Hindlimb muscle (tissue), 1 donor: ENCODE results near the gene MAP4K1. TPM values are rescaled to one million over a fixed set of nuclear protein-coding genes. Genes with fewer than 3 reads are reported as not detected.
A peak's percentile ranks its signal among the peaks of the same experiment; 100 is the strongest.
"Not testable (repeated sequence)": the region's sequence is repeated elsewhere in the genome, so short reads cannot be mapped to it uniquely, and the experiment has no call there.

ENCODE experiments used
- DNase-seq: peaks from one replicate; pipeline ENCODE4 v3.0.0-alpha.2; 2013
- polyA plus RNA-seq: library from polyadenylated mRNA; unstranded; fragments of 120-200 nt; gene quantifications from one replicate; pipeline ENCODE4 v1.2.1, GENCODE V29; 2013; ENCODE audit not compliant: insufficient read length

The MAP4K1 gene
- polyA plus RNA-seq, 1 donor, result 12.2 TPM

DNA sequence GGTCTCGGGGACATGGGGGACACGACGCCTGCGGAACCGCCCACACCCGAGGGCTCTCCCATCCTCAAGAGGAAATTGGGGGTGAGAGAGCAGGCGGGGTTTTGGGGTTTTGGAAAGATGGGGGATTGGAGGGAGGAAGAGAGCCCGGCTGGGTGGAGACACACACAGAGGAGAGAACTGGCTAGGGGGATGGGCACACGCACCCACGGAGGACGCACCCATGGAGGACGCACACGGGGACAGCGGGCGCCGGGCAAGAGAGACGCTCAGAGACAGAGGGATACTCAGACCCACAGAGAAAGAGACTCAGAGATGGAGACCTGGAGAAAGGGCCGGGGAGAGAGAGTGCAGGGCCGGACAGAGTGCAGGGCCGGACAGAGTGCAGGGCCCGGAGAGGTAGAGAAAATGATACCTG is 52.1 kb downstream of the MAP4K1 start:
- no peak for DNase-seq

DNA sequence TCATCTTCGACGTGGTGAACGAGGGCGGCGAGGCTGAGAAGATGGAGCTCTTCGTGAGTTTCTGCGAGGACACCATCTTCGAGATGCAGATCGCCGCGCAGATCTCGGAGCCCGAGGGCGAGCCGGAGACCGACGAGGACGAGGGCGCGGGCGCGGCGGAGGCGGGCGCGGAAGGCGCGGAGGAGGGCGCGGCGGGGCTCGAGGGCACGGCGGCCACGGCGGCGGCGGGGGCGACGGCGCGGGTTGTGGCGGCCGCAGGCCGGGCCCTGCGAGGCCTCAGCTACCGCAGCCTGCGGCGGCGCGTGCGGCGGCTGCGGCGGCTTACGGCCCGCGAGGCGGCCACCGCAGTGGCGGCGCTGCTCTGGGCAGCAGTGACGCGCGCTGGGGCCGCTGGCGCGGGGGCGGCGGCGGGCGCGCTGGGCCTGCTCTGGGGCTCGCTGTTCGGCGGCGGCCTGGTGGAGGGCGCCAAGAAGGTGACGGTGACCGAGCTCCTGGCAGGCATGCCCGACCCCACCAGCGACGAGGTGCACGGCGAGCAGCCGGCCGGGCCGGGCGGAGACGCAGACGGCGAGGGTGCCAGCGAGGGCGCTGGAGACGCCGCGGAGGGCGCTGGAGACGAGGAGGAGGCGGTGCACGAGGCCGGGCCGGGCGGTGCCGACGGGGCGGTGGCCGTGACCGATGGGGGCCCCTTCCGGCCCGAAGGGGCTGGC is 52.6 kb downstream of the MAP4K1 start:
- DNase-seq, result peak; percentile 10

DNA sequence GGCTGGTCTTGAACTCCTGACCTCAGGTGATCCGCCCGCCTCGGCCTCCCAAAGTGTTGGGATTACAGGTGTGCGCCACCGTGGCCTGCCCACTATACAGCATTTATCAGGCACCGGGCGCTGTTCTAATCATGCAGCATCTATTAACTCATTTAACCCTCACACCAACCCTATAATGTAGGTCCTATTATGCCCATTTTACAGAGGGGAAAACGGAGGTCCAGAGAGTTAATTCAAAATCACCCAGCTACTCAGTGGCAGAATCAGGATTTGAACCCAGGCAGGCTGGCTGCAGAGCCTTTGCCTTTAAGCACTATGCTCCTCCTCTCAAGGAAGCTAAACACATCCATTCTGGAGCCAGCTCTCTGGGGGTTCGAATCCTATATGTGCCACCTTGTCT is 54.3 kb downstream of the MAP4K1 start:
- no peak for DNase-seq

DNA sequence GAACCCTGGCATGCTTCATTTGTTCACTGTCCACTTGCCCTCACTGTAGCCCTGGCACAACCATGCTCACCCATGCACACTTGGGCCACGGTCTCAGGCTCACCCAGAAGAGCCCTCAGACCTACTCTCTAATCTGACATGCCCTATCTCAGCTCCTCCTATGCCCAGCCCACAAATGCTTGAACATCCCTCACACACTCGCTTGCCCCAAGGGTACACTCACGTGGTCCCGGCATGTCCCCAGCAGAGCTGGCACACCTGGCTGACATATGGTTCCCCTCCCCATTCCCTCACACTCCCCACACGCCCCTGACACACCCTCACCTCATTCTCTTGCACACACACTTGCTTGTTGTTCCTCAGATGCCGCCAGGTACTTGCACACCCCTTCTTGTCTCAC is 55.7 kb downstream of the MAP4K1 start:
- no peak for DNase-seq

DNA sequence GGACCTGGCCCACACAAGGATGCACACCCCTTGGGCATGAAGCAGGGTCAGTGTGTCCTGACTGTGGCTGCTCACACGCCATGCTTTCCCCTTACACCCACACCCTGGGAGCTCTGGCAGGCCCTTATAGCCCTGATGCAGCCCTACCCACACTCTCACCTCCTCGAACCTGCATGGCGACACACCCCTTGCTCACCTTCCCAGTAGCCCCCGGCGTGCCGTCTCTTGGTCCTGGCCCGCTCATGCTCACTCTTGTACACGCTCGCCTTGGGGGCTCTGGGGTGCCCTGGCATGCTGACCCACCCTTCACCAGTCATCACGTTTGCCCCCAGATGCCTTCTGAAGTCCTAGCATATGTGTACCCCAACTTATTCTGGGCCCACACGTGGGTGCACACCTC is 56.1 kb downstream of the MAP4K1 start:
- no peak for DNase-seq

DNA sequence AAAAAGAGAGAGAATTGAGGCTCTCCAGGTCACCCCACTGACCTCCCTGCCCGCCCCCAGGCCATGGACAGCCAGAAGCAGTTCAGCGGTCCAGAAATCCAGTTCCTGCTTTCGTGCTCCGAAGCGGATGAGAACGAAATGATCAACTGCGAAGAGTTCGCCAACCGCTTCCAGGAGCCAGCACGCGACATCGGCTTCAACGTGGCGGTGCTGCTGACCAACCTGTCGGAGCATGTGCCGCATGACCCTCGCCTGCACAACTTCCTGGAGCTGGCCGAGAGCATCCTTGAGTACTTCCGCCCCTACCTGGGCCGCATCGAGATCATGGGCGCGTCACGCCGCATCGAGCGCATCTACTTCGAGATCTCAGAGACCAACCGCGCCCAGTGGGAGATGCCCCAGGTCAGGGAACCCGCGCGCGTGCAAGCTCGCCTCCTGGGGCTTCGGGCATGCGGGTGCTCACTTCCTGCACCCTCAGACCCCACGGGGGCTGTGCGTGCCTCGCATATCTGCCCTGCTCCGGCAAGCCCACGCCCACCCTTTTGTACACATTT is 56.6 kb downstream of the MAP4K1 start:
- no peak for DNase-seq

DNA sequence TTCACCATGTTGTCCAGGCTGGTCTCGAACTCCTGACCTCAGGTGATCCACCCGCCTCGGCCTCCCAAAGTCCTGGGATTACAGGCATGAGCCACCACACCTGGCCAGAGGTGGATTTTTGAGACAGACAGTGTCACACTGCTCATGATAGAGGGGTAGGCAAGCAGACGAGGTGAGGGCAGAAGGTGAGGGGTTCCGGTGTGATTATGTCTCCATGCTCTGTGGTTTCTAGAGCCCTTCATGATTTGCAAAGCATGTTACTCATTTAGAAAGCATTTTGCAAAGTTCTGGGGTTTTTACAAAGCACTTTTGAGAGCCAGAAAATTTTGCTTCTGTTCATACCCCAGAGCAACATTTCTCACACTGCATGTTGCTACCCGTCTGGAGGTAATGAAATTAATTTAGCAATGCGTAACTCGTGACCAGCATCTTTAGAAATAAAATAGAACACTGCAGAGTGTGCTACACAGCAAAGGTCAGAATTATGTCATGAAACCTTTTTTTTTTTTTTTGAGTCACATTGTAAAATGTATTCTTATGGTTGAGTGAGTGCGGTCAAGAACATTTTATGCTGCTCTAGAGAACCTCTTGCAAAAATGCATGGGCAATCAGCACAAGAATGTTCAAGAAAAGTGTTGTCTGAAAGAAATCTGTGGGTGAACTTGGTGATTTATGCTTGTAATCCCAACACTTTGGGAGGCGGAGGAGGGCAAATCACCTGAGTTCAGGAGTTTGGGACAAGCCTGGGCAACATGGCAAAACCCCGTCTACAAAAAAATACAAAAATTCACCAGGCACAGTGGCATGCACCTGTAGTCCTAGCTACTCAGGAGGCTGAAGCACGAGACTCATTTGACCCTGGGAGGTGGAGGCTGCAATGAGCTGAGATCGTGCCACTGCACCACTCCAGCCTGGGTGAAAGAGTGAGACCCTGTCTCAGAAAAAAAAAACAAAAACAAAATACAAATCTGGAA is 58.0 kb downstream of the MAP4K1 start:
- no peak for DNase-seq

DNA sequence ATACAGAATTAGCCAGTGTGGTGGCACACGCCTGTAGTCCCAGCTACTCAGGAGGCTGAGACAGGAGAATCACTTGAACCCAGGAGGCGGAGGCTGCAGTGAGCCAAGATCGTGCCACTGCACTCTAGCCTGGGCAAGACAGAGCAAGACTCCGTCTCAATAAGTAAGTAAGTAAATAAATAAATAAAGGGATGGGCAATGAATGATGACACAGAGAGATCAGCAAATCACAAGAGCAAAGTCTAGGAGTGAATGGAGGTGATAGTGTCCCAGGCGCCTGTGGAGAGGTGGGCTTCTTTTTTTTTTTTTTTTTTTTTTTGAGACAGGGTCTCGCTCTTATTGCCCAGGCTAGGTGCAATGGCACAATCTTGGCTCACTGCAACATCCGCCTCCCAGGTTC is 58.8 kb downstream of the MAP4K1 start:
- not testable (repeated sequence) for DNase-seq

DNA sequence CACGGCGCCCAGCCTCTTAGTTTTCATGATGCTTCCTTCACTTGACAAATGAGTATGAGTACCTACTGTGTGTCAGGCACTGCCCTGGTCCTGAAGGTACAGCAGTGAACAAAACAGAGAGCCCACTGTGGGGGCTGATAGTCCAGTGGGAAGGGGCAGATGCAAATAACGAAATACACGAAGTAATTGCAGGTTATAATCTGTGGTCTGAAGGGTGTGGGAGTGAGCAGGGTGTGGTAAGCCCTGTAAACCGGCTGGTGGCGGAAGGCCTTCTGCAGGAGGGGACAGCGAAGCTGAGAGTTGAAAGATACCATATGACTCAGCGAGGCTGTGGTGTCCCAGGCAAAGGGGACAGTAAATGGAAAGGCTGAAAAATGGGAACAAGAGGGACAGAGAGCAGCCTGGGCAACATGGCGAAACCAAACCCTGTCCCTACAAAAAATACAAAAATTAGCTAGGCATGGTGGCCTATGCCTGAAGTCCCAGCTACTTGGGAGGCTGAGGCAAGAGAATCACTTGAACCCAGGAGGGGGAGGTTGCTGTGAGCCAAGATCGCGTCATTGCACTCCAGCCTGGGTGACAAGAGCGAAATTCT is 60.5 kb downstream of the MAP4K1 start:
- DNase-seq, result no peak

DNA sequence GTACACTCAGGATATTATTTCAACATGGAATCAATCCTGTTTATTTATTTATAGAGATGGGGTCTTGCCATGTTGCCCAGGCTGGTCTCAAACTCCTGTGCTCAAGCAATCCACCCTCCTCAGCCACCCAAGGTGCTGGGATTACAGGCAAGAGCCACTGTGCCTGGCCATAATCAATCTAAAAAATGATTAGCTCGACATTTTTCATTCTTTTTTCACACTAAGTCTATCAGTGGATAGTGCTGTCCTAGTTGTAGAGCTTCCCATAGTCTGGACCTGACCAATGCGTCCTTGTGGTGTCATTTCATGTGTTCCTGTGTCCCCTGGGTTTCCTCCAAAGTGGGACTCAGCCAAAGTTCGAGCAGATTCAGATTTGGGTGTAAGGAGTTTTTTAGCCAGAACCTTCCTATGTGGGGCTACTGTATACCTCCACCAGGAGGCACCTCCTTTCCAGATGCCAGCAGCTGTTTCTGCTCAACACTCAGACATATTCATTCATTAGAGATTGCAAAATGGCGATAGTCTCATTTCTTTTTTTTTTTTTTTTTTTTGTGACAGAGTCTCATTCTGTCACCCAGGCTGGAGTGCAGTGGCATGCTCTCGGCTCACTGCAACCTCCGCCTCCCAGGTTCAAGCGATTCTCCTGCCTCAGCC is 61.1 kb downstream of the MAP4K1 start:
- DNase-seq, result no peak

DNA sequence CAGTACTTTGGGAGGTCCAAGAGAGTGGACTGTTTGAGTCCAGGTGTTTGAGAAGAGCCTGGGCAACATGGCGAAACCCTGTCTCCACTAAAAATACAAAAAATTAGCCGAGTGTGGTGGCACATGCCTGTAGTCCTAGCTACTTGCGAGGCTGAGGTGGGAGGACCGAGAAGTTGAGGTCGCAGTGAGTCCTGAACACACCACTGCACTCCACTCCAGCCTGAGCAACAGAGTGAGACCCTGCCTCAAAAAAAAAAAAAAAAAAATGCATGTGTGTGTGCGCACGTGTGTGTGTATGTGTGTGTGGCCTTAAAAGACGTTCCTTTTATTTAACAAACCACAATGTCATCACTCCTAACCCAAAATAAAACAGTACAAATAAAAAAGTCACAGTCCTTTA is 62.6 kb downstream of the MAP4K1 start:
- no peak for DNase-seq

DNA sequence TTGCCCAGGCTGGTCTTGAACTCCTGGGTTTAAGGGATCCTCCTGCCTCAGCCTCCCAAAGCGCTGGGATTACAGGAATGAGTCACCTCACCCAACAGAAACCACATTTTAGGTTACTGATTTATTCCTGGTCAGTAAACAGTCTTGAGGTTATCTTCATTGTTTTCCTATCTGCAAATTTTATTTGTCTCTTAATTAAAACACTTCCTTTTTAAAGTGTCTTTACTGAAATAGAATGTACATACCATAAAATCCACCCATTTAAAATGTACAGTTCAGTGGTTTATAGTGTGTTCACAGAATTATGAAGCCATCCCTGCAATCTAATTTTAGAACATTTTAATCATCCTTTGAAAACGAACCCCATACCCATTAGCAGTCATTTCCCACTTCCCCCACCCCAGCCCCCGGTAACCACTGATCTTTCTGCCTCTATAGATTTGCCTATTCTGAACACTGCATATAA is 63.0 kb downstream of the MAP4K1 start:
- no peak for DNase-seq

DNA sequence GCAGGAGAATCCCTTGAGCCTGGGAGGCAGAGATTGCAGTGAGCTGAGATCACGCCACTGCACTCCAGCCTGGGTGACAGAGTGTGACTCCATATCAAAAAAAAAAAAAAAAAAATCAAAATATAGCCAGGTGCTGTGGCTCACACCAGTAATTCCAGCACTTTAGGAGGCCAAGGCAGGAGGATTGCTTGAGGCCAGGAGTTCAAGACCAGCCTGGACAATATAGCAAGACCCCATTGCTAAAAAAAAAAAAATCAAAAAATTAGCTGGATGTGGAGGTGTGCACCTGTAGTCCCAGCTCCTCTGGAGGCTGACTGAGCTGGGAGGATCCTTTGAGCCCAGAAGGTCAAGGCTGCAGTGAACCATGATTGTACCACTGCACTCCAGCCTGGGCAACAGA is 64.5 kb downstream of the MAP4K1 start:
- DNase-seq, result not testable (repeated sequence)

DNA sequence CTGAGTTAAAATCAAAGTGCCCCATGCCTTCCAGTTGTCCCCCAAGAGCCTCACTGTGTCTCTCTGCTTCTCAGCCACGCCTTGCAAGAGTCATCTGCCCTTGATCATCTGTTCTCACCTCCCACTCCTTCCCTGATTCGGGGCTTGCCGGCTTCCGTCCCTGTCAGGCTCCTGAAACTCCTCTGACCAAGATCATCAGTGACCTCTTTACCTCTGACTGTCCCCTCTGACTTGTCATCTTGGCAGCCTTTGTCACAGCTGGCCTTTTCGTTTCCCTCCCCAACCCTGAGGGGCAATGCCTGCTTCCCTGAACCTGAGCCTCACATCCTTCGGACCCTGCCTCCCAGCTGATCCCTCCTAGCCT is 66.3 kb downstream of the MAP4K1 start:
- no peak for DNase-seq

DNA sequence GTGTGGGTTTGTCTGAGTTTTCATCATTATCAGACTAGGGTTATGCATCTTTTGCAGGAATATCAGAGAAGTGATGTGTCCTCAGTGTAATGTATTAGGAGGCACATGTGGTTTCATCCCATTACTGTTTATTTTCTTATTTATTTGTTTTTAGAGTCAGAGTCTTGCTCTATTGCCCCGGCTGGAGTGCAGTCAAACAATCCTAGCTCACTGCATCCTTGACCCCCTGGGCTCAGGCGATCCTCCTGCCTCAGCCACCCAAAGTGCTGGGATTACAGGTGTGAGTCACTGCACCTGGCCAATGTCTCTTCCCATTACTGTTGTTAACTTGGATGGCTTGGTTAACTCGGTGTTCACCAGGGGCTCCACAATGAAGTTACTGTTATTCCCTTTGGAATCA is 67.4 kb downstream of the MAP4K1 start:
- DNase-seq, result no peak

DNA sequence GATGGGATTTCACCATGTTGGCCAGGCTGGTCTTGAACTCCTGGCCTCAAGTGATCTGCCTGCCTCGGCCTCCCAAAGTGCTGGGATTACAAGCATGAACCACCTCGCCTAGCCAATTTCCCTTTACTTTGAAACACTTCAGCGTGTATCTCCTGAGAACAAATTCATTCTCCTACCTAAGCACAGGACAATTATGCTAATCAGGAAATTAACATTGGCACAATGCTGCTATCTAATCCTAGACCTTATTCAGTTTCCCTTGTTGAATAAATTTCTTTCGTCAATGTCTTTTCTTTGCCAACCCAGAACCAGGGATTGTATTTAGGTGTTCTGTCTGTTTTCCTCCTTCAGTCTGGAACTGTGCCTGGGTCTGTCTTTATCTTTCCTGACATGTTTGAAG is 67.8 kb downstream of the MAP4K1 start:
- no peak for DNase-seq

DNA sequence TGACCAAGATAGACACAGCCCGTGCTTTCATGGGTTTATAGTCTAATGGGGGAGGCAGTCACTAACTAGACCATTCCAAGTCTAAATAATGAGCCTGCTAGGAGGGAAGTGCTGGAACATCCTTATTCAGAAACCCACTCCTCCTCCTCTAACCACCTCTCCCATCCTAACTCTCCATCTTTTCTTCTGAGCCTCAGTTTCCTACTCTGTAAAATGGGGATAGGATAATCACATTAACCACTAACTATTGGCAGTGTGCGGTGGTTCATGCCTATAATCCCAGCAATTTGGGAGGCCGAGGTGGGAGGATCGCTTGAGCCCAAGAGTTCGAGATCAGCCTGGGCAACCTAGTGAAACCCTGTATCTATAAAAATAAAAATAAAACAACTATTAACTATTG is 68.7 kb downstream of the MAP4K1 start:
- no peak for DNase-seq

DNA sequence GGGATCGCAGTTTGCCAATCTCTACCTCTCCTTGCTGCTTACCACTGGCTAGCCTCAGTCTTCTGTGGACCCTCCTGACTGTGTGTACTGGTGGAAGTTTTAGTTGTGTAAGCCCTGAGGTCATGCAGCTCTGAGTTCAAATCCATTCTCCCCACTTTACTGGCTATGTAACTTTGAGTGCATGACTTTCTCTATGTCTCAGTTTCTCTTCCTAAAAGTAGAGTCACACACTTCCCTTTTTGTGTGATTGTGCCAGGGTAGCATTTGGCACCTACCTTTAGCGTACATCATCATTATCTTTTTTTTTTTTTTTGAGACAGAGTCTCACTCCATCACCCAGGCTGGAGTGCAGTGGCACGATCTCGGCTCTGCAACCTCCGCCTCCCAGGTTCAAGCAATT is 70.3 kb downstream of the MAP4K1 start:
- no peak for DNase-seq

DNA sequence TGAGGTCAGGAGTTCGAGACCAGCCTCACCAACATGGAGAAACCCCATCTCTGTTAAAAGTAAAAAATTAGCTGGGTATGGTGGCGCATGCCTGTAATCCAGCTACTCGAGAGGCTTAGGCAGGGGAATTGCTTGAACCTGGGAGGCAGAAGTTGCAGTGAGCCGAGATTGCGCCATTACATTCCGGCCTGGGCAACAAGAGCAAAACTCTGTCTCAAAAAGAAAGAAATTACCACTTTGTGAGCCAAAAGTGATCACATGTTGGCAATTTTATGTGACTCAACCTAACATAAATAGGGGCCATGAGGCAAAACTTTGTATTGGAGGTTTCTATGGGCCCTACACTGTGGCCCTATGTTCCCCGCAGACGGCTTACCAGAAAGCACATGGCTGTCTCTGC is 72.2 kb downstream of the MAP4K1 start:
- no peak for DNase-seq

DNA sequence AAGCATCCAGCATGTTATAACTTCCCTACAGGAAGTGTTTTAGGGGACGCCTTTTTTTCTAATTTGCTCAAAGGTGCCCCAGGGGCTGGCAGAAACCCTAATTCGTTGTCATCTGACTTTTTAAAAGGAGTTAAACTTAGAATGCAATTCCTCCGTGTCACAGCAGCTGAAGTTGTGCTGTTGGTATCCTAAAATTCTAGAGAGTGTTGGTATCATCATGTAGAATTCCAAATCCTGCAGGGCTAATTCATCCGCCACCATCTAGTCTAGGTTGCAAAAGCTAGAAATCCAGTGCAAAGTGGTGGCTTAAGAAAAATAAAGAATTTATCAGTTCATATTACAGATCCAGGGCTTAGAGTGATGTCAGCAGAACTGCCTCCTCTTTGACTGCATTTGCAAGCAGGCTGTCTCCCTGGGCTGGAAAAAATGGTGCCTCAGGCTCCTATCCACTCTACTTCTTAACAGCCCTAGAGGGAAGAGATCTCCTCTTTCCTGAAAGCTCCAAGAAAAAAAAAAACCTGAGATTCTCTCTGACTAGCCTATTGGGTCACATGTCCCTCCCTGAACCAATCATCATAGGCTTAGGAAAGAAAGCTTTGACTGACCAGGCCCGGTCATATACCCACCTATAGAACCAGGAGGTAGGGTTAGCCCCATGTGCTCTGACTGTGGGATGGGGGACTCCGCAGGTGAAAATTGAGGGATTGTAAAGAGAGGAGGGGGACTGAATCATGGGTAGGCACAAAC is 73.0 kb downstream of the MAP4K1 start:
- no peak for DNase-seq

DNA sequence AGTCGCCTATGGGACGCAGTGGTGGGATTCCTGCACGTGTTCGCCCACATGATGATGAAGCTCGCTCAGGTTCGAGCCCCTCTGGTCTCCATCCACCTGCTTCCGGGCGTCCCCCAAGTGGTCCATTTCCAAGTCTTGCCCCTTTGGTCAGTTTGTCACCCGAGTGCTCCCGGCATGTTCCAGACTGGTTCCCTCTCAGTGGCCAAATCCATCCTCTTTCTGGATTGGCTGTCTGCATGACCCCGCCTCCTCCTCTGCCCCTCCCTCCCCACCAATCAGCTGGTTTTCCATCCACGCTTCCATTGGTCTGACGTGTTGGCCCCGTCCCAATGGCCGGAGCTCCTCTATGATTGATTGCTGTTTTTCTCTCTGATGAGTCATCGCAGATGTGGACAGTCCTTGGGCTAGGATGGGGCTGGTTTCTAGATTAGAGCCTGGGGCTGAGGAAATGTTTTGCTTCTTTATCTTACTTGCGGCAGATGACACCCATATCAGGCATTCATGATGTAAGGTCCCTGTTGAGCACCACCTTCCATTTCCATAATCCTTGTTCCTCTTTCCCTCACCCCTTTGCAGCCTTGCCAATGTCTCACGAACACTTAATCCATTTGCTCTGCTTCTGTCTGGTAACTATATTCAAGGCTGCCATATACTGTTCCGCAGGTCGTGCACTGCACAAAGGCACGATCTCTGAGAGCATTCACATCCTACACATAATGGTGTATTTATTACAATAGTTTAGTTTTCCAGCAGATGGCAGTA is 73.8 kb downstream of the MAP4K1 start:
- DNase-seq, result peak; percentile 31
